Raji (cell line): Measurements from ENCODE around the gene MRTFA.

ENCODE experiments used
- POLR2A ChIP-seq: IDR thresholded peaks from 2 replicates; pipeline ENCODE4 v1.6.1; 2011; ENCODE audit warnings: low read depth, low read length, control low read depth; ENCODE audit not compliant: insufficient read depth

Gene MRTFA

DNA sequence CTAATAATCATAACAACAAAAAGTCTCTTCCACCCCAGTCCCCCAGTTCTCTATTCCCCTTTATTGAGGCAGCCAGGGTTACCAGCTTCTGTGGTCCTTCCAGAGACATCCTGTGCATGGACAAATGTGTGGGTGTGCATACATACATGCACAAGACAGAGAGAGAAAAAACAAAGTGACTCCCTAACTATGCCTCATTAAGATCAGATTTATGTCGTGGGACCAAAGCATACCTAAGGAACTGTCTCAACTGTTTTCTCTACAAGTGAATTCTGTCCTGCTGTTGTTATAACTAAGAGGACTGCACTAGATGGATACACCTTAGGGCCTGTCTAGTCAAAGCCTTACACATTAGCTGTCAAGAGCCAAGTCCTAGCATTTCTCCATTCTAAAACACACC is 106.7 kb downstream of the MRTFA start:
- no peak for TF ChIP-seq POLR2A

- TF ChIP-seq POLR2A, result no peak
Measured at GRCh38 chr22:40526960-40527359, 109.6 kb downstream of the MRTFA start.

GRCh38 chr22:40525250-40525884 is 111.2 kb downstream of the MRTFA start:
- no peak for TF ChIP-seq POLR2A

DNA sequence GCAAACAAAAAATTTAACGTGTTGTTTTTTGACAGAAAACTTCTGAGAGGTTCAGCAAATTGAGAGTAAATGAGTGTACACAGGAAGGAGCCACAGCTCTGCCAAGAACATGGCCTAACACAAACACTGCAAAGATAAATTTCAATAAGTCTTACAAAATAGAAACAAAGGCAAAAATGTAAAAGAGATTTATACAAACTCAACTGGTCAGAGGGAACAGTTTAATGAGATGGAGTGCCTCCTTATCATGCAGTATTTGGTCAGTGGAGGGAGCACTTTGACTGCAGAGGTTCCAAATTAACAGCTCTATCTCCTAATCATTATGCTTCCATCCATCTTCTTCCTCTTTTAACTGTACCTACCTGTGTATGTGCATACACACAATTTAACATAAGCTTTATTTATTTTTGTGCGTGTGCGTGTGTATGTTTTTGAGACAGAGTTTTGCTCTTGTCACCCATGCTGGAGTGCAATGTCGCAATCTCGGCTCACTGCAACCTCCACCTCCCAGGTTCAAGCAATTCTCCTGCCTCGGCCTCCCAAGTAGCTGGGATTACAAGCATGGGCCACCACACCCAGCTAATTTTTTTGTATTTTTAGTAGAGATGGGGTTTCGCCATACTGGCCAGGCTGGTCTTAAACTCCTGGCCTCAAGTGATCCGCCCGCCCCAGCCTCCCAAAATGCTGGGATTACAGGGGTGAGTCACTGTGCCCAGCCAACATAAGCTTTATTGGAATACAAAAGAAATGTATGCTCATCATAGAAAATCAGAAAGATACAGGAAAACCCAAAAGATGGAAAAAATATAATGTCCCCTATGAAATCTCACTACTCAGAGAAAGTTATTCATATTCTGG is 111.9 kb downstream of the MRTFA start:
- TF ChIP-seq POLR2A, result no peak

DNA sequence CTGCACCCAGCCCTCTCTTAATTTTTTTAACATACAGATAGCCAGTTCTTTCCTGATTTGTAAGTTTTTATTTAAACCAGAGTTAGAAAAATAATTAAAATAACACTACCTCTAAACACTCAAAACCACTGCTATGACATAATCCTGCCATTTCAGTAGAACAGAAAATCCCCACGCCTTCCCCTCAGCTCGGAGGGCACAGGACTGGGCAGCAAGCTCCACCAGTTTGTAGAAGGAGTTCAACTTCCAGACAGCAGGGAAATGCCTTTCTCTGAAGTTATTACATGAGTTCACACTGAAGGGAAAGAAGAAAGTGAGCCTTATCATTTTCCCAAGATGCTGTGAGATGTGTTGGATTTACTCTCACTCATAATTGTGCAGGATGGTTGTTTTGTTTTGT is 114.4 kb downstream of the MRTFA start:
- TF ChIP-seq POLR2A, result no peak

DNA sequence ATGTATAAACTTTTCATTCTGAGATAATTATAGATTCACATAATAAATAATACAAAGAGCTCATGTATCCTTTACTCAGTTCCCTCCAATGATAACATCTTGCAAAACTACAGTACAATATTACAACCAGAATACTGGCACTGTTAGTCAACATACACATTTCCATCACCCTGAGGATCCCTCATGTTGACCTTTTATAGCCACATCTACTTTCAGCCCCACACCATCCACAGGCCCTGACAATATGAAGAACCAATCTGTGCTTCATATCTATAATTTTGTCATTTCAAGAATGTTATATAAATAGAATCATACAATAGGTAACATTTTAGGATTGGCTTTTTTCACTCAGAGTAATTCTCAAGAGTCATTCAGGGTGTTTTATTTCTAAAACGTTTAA is 115.5 kb downstream of the MRTFA start:
- no peak for TF ChIP-seq POLR2A

DNA sequence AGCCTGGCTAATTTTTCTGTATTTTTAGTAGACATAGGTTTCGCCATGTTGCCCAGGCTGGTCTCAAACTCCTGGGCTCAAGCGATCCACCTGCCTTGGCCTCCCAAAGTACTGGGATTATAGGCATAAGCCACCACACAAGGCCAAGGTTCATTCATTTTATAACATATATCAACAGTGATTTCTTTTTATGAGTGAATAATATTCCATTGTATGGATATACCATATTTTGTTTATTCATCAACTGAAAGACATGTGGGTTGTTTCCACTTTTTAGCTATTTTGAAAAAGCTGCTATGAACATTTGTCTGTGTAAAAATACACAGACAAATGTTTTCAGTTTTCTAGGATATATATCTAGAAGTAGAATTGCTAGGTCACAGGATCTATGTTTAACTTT is 116.0 kb downstream of the MRTFA start:
- no peak for TF ChIP-seq POLR2A

GRCh38 chr22:40519948-40520331 is 116.6 kb downstream of the MRTFA start:
- TF ChIP-seq POLR2A, result no peak

DNA sequence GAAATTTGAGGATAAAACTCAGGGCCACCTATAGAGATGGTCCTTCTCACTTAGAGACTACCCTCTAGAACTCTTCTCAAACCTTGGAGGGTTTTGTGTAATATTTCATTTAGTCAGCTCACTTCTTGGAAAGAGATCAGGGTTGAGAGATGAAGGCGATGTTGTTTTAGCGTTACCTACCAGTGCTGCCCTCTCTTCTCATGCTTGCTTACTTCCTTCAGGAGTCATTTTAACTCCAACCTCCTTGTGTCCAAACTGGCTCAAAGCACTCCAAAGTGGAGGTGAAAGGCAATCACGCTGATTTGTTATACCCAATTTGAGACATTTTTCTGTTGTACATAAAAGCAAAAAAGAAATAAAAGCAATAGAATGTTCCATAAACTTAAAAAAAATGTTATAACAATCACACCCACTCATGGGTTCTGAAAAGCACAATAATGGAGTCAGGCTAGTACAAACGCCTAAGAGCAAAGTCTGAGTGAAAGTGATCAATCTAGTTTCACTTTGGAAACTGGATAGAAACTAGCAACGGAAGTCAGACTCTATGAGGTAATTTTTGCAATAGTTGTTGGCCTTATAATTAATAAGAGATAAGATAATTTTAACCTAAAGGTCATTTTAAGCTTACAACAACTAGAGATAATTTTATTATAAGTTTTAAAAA is 117.1 kb downstream of the MRTFA start:
- no peak for TF ChIP-seq POLR2A

GRCh38 chr22:40518840-40519239 is 117.7 kb downstream of the MRTFA start:
- no peak for TF ChIP-seq POLR2A

DNA sequence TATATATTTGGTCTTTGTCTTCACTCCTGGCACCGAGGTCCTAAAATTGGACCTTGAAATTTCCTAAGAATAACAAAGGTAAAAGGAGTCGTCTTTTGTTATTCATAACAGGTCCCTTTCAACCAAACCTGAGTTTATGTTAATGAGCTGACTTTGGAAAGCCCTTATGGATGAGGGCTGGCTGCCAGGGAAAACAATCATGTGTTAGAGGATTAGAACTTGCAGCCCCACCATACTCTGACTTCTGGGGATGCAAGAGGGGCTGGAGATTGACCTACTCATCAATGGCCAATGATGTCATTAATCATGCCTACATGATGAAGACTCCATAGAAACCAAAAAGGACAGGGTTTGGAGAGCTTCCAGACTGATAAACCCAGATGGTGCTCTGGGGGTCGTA is 118.9 kb downstream of the MRTFA start:
- no peak for TF ChIP-seq POLR2A

- TF ChIP-seq POLR2A, result no peak
Measured at GRCh38 chr22:40516416-40516815, 120.1 kb downstream of the MRTFA start.

DNA sequence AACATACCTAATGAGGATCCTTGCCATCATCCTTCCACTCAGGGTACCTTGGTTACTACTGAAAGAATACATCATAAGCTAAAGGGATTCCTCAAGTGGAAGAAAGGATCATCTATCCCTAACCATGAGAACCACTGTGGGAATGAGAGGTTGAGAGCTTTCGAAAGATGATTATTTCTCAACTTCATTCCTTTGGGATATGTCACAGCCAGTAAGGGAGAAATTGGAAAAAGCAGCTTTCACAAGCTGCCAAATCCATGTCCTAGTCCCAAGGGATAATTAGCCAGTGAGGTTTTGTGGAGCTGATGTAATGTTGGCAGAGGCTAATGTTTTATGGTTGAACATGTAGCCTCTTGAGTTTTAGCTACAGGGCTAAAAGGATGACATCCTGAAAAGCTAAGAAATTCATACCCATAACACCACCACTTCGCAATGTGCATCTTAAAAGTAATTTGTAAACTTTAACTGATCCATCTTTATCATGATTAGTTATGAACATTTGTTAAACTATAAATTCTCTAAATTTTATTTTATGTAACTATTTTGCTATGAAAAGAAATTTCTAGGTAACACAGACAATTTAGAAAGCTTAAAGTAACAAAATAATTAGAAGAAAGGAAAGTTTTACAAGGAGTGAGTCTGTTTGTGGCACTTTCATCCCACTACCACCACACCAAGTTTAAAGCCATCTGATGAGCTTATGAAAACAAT is 123.9 kb downstream of the MRTFA start:
- TF ChIP-seq POLR2A, result no peak

- TF ChIP-seq POLR2A, result no peak
Measured at GRCh38 chr22:40511604-40512003, 124.9 kb downstream of the MRTFA start.

DNA sequence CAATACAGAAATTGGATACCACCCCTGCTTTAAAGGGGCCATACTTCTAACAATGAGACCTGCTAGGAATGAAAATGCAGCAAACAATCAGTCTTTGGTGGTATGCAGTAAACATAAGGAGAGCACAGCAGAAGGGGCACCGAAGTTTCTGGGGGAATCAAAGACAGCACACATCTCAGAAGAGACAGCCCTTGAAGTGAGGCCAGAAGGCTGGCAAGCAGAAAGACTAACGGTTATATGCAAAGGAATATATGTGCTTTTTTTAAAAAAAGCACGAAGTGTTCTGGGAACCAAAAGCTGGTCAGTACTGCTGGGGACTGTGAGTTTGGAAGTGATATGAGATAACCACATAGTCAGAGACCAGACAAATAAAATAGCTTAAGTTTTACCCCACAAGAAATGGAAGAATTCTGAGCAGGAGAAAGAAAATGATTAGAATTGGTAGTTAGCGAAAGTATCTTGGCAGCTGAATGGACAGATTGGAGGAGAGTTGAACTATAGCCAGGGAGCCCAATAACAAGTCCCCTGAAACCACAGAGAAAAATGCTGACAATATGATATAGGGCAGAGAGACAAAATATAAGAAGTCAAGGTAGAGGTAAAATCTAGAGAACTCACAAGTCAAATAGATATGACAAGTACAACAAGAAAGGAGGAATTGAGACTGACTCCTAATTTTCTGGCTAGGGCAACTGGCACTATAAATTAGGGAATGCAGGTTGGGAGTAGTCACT is 125.7 kb downstream of the MRTFA start:
- TF ChIP-seq POLR2A, result no peak
